HG03280 (cell line): ENCODE results near the gene FAM210B.
A peak's percentile ranks its signal among the peaks of the same experiment; 100 is the strongest.
"Not testable (repeated sequence)": the region's sequence is repeated elsewhere in the genome, so short reads cannot be mapped to it uniquely, and the experiment has no call there.

Experiments used
- ATAC-seq: cut with Tn5 transposase; IDR thresholded peaks from one replicate; pipeline ENCODE4 v1.9.1; 2021; ENCODE audit warnings: mild to moderate bottlenecking, moderate library complexity; ENCODE audit not compliant: unreplicated experiment

Gene FAM210B

GRCh38 chr20:56358600-56359211, at the start of gene FAM210B:
FAM210B (plus strand) TSS chr20:56358974; CDS start chr20:56359006, 32 bp downstream.
- peak; percentile 96 for ATAC-seq

DNA sequence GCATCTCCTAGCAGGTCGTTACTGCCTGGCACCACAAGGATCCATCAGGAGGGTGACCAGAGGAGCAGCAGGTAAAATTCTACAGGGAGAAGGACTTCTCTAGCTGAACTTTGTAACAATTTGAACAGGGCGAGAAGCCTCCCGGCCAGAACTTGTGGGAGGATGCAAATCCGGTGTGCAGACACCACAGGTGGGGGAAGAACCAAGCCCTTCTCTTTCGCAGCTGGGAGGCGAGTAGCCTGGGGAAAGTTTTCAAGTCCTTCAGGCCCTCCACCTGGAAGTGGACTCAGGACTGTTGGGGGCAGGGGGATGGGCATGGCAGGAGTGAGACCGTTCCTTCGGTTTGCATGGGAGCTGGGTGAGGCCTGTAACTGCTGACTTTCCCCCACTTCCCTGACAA, 42.7 kb upstream of the FAM210B start:
- ATAC-seq: peak; percentile 62

DNA sequence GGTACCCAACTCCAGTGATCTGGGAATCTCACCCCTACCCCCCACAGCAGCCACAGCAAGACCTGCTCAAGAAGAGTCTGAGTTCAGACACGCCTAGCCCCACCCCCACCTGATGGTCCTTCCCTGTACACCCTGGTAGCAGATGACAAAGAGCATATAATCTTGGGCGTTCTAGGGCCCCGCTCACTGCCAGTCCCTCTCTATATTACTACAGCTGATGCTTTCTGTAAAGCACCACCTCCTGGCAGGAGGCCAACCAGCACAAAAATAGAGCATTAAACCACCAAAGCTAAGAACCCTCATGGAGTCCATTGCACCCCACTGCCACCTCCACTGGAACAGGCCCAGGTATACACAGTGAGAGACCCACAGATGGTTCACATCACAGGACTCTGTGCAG, 42.3 kb upstream of the FAM210B start:
- ATAC-seq: no peak

- no peak for ATAC-seq
Measured at GRCh38 chr20:56322681-56323080, 36.1 kb upstream of the FAM210B start.

DNA sequence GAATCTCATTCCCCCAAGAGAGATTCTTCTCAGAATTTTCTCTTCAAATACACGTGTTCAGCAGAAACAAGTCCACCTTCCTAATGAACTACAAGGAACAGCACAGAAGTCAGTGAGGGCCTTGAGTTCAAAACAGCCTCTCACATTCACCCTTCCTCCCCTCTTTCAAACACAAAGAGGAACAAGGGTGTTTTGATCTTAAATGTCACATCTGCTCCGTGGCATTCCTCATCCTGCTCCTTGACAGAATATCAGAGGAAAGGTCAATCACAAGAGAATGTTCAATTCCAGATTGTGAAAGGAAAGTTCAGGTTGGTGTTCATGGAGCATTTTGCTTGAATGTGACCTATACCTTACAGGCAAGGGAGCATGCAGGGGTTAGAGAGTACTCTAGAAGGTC, 35.6 kb upstream of the FAM210B start:
- no peak for ATAC-seq

DNA sequence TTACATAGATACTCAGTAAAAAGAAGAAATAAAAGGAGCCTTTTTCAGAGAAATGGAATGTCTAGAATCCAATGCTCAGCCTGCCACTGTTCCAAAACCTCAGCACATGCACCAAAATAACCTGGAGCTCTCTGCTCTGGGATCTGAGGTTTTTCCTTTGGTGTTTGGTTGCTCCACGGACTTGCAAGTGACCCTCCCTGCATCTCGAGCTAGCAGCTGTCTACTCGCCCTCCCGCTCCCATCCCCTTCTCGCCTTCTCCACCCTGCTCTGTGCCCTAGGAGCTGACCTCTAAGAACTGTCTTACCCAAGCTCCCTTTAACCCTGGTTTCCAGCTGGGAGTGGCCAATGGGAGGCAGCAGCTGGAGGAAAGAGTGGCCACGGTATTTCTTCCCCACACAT, 35.1 kb upstream of the FAM210B start:
- no peak for ATAC-seq

DNA sequence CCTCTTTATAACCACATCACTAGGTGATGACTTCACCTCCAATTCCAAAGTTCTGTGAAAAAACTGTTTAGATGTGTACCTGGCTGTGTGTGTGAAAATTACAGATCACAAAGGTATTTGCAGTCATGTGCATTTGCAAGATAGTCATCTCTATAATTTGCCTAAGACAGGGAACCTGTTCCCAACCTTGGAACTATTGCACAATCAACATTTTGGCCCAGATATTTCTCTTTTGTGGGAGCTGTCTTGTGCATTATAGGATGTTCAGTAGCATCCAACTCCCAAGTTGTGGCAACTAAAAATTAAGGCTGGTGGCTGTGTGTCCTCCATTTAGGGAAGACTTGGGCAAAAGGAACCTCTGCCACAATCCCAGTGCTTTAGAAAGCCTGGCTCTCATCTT, 34.0 kb upstream of the FAM210B start:
- ATAC-seq: no peak

- ATAC-seq: no peak
Measured at GRCh38 chr20:56328861-56329260, 29.9 kb upstream of the FAM210B start.

- not testable (repeated sequence) for ATAC-seq
Measured at GRCh38 chr20:56336709-56337108, 22.1 kb upstream of the FAM210B start.

- ATAC-seq: no peak
Measured at GRCh38 chr20:56342783-56343182, 16.0 kb upstream of the FAM210B start.

- ATAC-seq: no peak
Measured at GRCh38 chr20:56343861-56344381, 14.9 kb upstream of the FAM210B start.

DNA sequence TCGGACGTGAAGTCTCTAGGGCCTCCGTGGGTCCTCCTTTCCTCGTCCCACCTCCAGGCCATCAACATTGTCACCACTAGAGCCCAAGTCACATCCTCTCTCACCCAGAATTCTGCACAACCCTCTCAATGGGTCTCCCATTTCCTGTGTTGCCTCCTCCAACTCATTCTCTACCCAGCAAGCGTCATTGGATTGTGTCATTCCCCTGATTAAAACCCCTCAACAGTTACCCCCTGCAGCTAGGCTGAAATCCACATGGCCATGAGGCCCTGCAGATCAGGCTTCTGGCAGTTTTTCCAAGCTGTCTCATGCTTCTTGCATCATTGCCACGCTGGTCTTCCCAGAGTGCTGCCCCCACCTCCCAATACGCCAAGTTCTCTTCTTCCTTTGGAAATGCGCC, 12.9 kb upstream of the FAM210B start:
- no peak for ATAC-seq

- no peak for ATAC-seq
Measured at GRCh38 chr20:56347628-56348304, 11.0 kb upstream of the FAM210B start.

GRCh38 chr20:56348305-56348693, 10.5 kb upstream of the FAM210B start:
- ATAC-seq: no peak

GRCh38 chr20:56348746-56349145, 10.0 kb upstream of the FAM210B start:
- ATAC-seq: no peak

GRCh38 chr20:56350842-56351241, 7.9 kb upstream of the FAM210B start:
- no peak for ATAC-seq

DNA sequence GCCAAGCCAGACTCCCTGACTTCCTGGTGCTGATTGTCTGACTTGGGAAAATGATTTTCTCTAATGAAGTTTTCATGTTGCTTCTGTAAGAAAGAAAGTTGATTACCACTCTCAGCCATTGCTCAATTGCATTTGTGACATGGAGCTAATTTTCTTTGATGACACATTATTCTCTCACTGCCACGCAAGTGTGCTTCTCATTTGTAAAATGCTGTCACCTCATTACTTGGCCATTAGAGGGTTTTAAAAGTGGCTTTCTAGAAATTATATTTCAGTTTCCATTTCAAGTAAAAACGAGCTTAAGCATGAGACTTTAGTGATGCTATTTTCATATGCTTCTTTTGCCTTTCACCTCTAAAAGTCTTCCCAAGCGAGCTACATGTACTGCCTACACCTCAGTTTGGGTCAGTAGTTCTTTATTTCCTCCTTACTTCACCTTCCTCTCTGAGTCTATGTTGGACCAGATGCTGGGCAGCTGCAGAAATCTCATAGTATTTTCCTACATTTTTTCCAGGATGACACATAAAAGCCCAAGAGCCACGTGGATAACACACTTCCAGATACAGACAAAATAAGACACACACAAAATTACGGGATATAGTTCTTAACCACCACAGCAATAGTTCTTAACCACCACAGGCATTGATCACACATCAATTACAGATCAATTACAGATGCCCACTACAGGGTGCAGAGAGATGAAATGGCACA, 6.3 kb upstream of the FAM210B start:
- ATAC-seq: no peak

- ATAC-seq: no peak
Measured at GRCh38 chr20:56353356-56353755, 5.4 kb upstream of the FAM210B start.

- no peak for ATAC-seq
Measured at GRCh38 chr20:56358070-56358469, 704 bp upstream of the FAM210B start.

GRCh38 chr20:56359212-56360132, 698 bp downstream of the FAM210B start:
- ATAC-seq: peak; percentile 17
